Kidney (tissue), 14 donors: ENCODE results near the gene FAM118A. TPM values are rescaled to one million over a fixed set of nuclear protein-coding genes. Genes with fewer than 3 reads are reported as not detected.

ENCODE experiments used
- DNase-seq, 5 donors: peaks; one replicate each; pipeline ENCODE4 v3.0.0-alpha.2; 2013 to 2020
- FAIRE-seq: peaks from 2 replicates; lab custom pipeline; 2012; peaks lifted over from hg19 to GRCh38; lab: Jason Lieb, UNC
- H3K27ac ChIP-seq, 2 donors: one replicate each; pipeline ENCODE4 v1.7.0; 2013; ENCODE audit warnings: low read depth in 2 of 2, low read length in 2 of 2, inconsistent platforms in 1 of 2
- H3K27me3 ChIP-seq: one replicate; pipeline ENCODE4 v1.7.1; 2013; ENCODE audit warnings: low read length, inconsistent platforms; ENCODE audit not compliant: control insufficient read depth, insufficient read depth
- H3K36me3 ChIP-seq, 3 donors: one replicate each; pipeline versions ENCODE4 v1.7.0 to v1.7.1; 2013; ENCODE audit warnings: low read length in 3 of 3, control low read depth in 1 of 3, inconsistent platforms in 1 of 3; ENCODE audit not compliant: insufficient read depth in 3 of 3, control insufficient read depth in 2 of 3
- H3K4me1 ChIP-seq, 3 donors: one replicate each; pipeline versions ENCODE4 v1.7.0 to v1.7.1; 2013; ENCODE audit warnings: low read length in 3 of 3, inconsistent platforms in 1 of 3, low read depth in 1 of 3; ENCODE audit not compliant: control insufficient read depth in 2 of 3, insufficient read depth in 2 of 3
- H3K4me3 ChIP-seq, 3 donors: one replicate each; pipeline versions ENCODE4 v1.7.0 to v1.8.1; 2013; ENCODE audit warnings: low read length in 3 of 3, control low read depth in 1 of 3, inconsistent platforms in 1 of 3
- H3K9ac ChIP-seq, 3 donors: one replicate each; pipeline versions ENCODE4 v1.7.0 to v1.7.1; 2013; ENCODE audit warnings: low read length in 3 of 3, control low read depth in 1 of 3, inconsistent platforms in 1 of 3
- H3K9me3 ChIP-seq, 3 donors: one replicate each; pipeline versions ENCODE4 v1.7.0 to v1.7.1; 2013; ENCODE audit warnings: low read length in 3 of 3, control low read depth in 1 of 3, inconsistent platforms in 1 of 3; ENCODE audit not compliant: control insufficient read depth in 2 of 3, insufficient read depth in 1 of 3
- intact Hi-C: fragments of 100-400 bp; cut with DNase I; formaldehyde crosslinking; loops from one replicate; pipeline ENCODE4 v1.11.1; 2022
- polyA plus RNA-seq: library from polyadenylated mRNA; stranded (reverse); fragments of 350-450 nt; fragmentation: Illumina TruSeq; extraction: RNeasy Lipid Tissue Mini Kit (QIAGEN cat#74804); gene quantifications from one replicate; pipeline ENCODE4 v1.2.3, GENCODE V29; 2014; ENCODE audit warnings: low read depth, low replicate concordance; ENCODE audit not compliant: insufficient read depth
- total RNA-seq: library from RNA; stranded (reverse); fragmentation: NEBNext Ultra II Directional; extraction: Animal tissue kit (Norgen Biotek cat#: 25700); gene quantifications from one replicate; pipeline ENCODE4 v1.2.1, GENCODE V29; 2021
- TF ChIP-seq, protein P1 (sequence below): IDR thresholded peaks from 3 replicates; pipeline ENCODE4 v1.5.1; 2012; ENCODE audit warnings: mild to moderate bottlenecking, moderate library complexity, borderline replicate concordance; ENCODE audit not compliant: insufficient read depth; ENCODE audit errors: extremely low read depth
- donor health status: control.
- donor health status: control.
- donor health status: control.
- donor health status: control.
- donor health status: control.
- donor health status: DM: yes; HTN: yes; CAD: no.
- donor health status: Normal renal cell carcinoma (clear cell type).

Gene FAM118A
- total and polyA plus RNA-seq, 2 donors from 2014 or later = 5.7 to 13.0 TPM

- Histone ChIP-seq H3K9ac (no peak overlapping the region), H3K27me3 (no peaks in the 10 kb centered on the region), H3K9me3 (no peaks in the 10 kb centered on the region), H3K27ac (no peak overlapping the region), H3K4me1 (no peaks in the 10 kb centered on the region), H3K36me3 (no peaks in the 10 kb centered on the region), H3K4me3 (no peak overlapping the region)
- FAIRE-seq (no peak), DNase-seq (no peak)
- intact Hi-C loops = no loop called here
- TF ChIP-seq, protein P1, sequence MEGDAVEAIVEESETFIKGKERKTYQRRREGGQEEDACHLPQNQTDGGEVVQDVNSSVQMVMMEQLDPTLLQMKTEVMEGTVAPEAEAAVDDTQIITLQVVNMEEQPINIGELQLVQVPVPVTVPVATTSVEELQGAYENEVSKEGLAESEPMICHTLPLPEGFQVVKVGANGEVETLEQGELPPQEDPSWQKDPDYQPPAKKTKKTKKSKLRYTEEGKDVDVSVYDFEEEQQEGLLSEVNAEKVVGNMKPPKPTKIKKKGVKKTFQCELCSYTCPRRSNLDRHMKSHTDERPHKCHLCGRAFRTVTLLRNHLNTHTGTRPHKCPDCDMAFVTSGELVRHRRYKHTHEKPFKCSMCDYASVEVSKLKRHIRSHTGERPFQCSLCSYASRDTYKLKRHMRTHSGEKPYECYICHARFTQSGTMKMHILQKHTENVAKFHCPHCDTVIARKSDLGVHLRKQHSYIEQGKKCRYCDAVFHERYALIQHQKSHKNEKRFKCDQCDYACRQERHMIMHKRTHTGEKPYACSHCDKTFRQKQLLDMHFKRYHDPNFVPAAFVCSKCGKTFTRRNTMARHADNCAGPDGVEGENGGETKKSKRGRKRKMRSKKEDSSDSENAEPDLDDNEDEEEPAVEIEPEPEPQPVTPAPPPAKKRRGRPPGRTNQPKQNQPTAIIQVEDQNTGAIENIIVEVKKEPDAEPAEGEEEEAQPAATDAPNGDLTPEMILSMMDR = no peak
These were observed 10.7 kb upstream of the FAM118A start for GRCh38 chr22:45298934-45299505.

GRCh38 chr22:45302751-45303150, 7.0 kb upstream of the FAM118A start:
- Histone ChIP-seq H3K4me3 (no peak overlapping the region), H3K9ac (no peak overlapping the region), H3K27me3 (no peaks in the 10 kb centered on the region), H3K36me3 (no peaks in the 10 kb centered on the region), H3K9me3 (no peaks in the 10 kb centered on the region), H3K27ac (no peak overlapping the region), H3K4me1 (no peaks in the 10 kb centered on the region)
- DNase-seq (no peak), FAIRE-seq (no peak)
- intact Hi-C loops = no loop called here
- TF ChIP-seq, protein P1 = no peak

- H3K27ac ChIP-seq = no peak overlapping the region
- H3K9ac ChIP-seq = no peak overlapping the region
- no peak overlapping the region for H3K4me3 ChIP-seq
- no peak for DNase-seq
- no peaks in the 10 kb centered on the region for H3K36me3 ChIP-seq
- intact Hi-C loops = no loop called here
- H3K4me1 ChIP-seq = no peaks in the 10 kb centered on the region
- no peak for FAIRE-seq
- no peaks in the 10 kb centered on the region for H3K9me3 ChIP-seq
- no peaks in the 10 kb centered on the region for H3K27me3 ChIP-seq
- TF ChIP-seq, protein P1 = no peak
These were observed 6.6 kb upstream of the FAM118A start for GRCh38 chr22:45303181-45303580.

GRCh38 chr22:45304971-45305370, 4.8 kb upstream of the FAM118A start:
- intact Hi-C loops = no loop called here
- no peak for FAIRE-seq
- H3K4me3 ChIP-seq = no peak overlapping the region

More at GRCh38 chr22:45304971-45305370, 4.8 kb upstream of the FAM118A start:
- Histone ChIP-seq H3K4me1 (peaks cover 0 to 7% (median 3%) of the 10 kb centered on the region in 3 donors), H3K36me3 (no peaks in the 10 kb centered on the region), H3K9ac (no peak overlapping the region), H3K27ac (no peak overlapping the region), H3K27me3 (no peaks in the 10 kb centered on the region), H3K9me3 (no peaks in the 10 kb centered on the region)
- TF ChIP-seq, protein P1 = no peak
- no peak for DNase-seq
